Mucosa of gallbladder (tissue), 1 donor: ENCODE results near the gene ADCY3. TPM values are rescaled to one million over a fixed set of nuclear protein-coding genes. Genes with fewer than 3 reads are reported as not detected.

ENCODE experiments used
- total RNA-seq: library from RNA; stranded (reverse); gene quantifications from one replicate; pipeline ENCODE4 v1.2.1, GENCODE V29; 2021
- donor health status: DM: no; HTN: no; CAD: no.

ADCY3 gene
- total RNA-seq, 1 donor from 2014 or later = 30.1 TPM

Other genes starting within 250 kb of the ADCY3 start
- gene PTRHD1, start 126.8 kb downstream of the ADCY3 start, total RNA-seq = 20.5 TPM
- gene CENPO, start 126.8 kb downstream of the ADCY3 start, total RNA-seq = 3.7 TPM
- 6.1 TPM for gene DNAJC27, start 51.7 kb upstream of the ADCY3 start, total RNA-seq
- gene EFR3B, start 121.8 kb upstream of the ADCY3 start, total RNA-seq = 1.8 TPM
- gene POMC, start 248.3 kb upstream of the ADCY3 start, total RNA-seq = 6.8 TPM